Tibial nerve (tissue), 4 donors: ENCODE data around the gene C11orf97. TPM values are rescaled to one million over a fixed set of nuclear protein-coding genes. Genes with fewer than 3 reads are reported as not detected.

ENCODE experiments used
- DNase-seq, 2 donors: peaks; one replicate each; pipeline ENCODE4 v3.0.0-alpha.2; 2019; ENCODE audit warnings: low spot score in 2 of 2
- H3K27ac ChIP-seq, 4 donors: fragments of 200-600 bp; sonication (generic) in 3 of 4; one replicate each; pipeline ENCODE4 v1.5.1; 2017 to 2019; ENCODE audit warnings: mild to moderate bottlenecking in 1 of 4
- H3K27me3 ChIP-seq, 2 donors: fragments of 200-600 bp; sonication (generic) in 1 of 2; one replicate each; pipeline versions ENCODE4 v1.5.1 to v1.6.0; 2017 to 2019
- H3K36me3 ChIP-seq, 3 donors: fragments of 200-600 bp; sonication (generic); one replicate each; pipeline ENCODE4 v1.5.1; 2018 to 2019
- H3K4me1 ChIP-seq, 4 donors: fragments of 200-600 bp; sonication (generic) in 3 of 4; one replicate each; pipeline ENCODE4 v1.5.1; 2017 to 2019
- H3K4me3 ChIP-seq, 4 donors: fragments of 200-600 bp; sonication (generic) in 3 of 4; one replicate each; pipeline ENCODE4 v1.5.1; 2017 to 2019; ENCODE audit warnings: mild to moderate bottlenecking in 1 of 4, moderate library complexity in 1 of 4
- H3K9me3 ChIP-seq, 4 donors: fragments of 200-600 bp; sonication (generic) in 3 of 4; one replicate each; pipeline ENCODE4 v1.5.1; 2017 to 2019
- EP300 ChIP-seq, 2 donors: sonication (generic); formaldehyde crosslinking; IDR thresholded peaks; one replicate each; pipeline ENCODE4 v1.6.1; 2017; ENCODE audit warnings: antibody characterized with exemption in 2 of 2, mild to moderate bottlenecking in 1 of 2
- POLR2A ChIP-seq, 2 donors: fragments of 450-650 bp; IDR thresholded peaks; one replicate each; pipeline ENCODE4 v1.6.1; 2017; ENCODE audit warnings: antibody characterized with exemption in 2 of 2, mild to moderate bottlenecking in 2 of 2, moderate library complexity in 2 of 2
- WGBS, 2 donors: methylation state at CpG; one replicate each; pipeline ENCODE4 v1.1.5; 2018; 5-methylcytosine and 5-hydroxymethylcytosine counted together
- total RNA-seq, 4 donors: library from RNA; depleted of rRNA; stranded (reverse); fragments of >200 nt; gene quantifications; one replicate each; pipeline ENCODE4 v1.1.0, GENCODE V29; 2016
- TF ChIP-seq, protein P1 (sequence below), 5 experiments: fragments of 200-600 bp in 3 of 5; fragments of 450-650 bp in 2 of 5; sonication (generic) in 3 of 5; IDR thresholded peaks; one replicate each; pipeline ENCODE4 v1.5.1; 2016 to 2019; ENCODE audit warnings: antibody characterized with exemption in 5 of 5, mild to moderate bottlenecking in 3 of 5, moderate library complexity in 2 of 5

The C11orf97 gene
- total RNA-seq, 4 donors from 2014 or later = not detected

DNA sequence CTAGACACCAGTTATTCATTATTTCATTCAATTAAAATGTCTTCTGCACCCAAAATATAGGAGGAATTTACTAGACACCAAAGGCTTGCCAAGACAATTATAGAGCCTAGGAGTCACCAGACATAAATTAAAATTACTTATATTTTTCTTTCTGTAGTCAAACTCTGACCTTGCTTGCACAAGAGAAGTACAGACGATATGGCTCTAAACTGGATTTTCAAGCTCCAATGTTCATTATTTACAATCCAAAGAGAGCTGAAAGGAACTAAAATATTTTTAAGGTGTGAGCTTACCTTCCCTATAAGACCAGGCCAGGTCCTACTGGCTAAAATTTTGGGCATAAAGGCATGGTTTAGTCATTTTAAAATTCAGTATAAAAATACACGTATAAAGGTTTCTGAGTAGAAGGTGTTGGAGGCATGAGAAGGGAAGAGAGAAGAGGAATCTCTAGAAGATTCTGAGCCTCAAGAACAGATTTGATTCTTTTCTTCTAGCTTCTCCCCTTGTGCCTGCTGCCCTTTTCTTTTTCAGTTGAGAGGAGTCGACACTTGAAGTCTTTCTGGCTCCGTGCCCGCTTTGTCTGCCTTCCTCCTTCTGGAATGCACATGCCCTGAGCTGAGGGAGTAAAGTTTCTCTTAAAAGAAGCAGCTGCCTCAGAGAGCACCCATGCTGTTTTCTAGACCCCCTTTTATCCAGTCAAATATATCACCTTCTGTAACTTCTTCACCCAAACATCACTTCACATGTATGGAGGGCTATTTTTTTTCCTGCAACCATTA is 13.5 kb downstream of the C11orf97 start:
- 32 to 39% methylated on average over 5 of the region's 5 CpGs for WGBS, 2 donors
- Histone ChIP-seq H3K27me3 (no peaks in the 10 kb centered on the region), H3K4me1 (peaks cover 0 to 8% (median 0%) of the 10 kb centered on the region in 4 donors), H3K4me3 (no peak overlapping the region), H3K27ac (no peak overlapping the region), H3K9me3 (no peaks in the 10 kb centered on the region), H3K36me3 (no peaks in the 10 kb centered on the region)
- TF ChIP-seq EP300 (IDR thresholded peaks at IDR 0.05) (no peak), POLR2A (IDR thresholded peaks at IDR 0.05) (no peak)
- TF ChIP-seq, protein P1, sequence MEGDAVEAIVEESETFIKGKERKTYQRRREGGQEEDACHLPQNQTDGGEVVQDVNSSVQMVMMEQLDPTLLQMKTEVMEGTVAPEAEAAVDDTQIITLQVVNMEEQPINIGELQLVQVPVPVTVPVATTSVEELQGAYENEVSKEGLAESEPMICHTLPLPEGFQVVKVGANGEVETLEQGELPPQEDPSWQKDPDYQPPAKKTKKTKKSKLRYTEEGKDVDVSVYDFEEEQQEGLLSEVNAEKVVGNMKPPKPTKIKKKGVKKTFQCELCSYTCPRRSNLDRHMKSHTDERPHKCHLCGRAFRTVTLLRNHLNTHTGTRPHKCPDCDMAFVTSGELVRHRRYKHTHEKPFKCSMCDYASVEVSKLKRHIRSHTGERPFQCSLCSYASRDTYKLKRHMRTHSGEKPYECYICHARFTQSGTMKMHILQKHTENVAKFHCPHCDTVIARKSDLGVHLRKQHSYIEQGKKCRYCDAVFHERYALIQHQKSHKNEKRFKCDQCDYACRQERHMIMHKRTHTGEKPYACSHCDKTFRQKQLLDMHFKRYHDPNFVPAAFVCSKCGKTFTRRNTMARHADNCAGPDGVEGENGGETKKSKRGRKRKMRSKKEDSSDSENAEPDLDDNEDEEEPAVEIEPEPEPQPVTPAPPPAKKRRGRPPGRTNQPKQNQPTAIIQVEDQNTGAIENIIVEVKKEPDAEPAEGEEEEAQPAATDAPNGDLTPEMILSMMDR (IDR thresholded peaks at IDR 0.05) = no peak
- DNase-seq = peak; percentile 53 to 65

DNA sequence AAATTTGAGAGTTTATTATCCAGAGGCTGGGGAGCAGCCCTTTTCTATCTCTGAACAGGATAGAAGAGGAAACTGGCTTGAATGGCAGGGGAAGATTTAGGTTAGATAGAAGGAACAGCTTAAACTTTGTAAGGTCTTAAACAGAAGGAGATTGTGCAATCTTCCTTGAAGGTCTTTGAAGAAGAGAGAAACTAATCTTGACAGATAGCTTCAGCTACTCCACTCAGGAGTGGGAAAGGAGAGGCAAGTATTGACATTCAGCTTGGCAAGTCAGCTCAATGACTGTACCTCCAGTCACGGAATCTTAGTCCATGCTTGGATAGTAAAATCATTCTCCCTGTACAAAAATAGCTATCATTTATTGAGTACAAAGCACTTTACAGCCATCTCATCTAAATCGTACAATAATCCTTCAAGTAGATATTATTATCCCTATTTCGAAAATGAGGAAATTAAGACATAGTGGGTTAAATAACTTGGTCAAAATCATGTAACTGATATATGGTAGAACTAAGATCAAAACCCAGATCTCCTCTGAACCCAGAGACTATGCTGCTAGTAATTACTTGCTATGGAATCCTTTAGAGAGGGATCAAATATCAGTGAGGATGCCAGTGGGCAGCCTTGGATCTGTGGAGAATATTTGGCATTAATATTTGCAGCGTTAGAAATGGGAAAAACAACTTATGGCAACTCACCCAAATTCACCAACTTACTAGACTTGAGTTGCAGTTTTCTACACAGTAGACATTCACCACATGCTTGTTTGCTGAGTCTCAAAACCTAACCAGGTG is 14.6 kb downstream of the C11orf97 start:
- Histone ChIP-seq H3K4me3 (no peak overlapping the region), H3K36me3 (no peaks in the 10 kb centered on the region), H3K9me3 (no peaks in the 10 kb centered on the region), H3K27ac (no peak overlapping the region), H3K4me1 (peaks cover 0 to 8% (median 0%) of the 10 kb centered on the region in 4 donors), H3K27me3 (no peaks in the 10 kb centered on the region)
- TF ChIP-seq POLR2A (IDR thresholded peaks at IDR 0.05) (no peak), EP300 (IDR thresholded peaks at IDR 0.05) (no peak)
- TF ChIP-seq, protein P1 (IDR thresholded peaks at IDR 0.05) = no peak
- 77 to 82% methylated on average over 4 of the region's 4 CpGs for WGBS, 2 donors
- no peak for DNase-seq

DNA sequence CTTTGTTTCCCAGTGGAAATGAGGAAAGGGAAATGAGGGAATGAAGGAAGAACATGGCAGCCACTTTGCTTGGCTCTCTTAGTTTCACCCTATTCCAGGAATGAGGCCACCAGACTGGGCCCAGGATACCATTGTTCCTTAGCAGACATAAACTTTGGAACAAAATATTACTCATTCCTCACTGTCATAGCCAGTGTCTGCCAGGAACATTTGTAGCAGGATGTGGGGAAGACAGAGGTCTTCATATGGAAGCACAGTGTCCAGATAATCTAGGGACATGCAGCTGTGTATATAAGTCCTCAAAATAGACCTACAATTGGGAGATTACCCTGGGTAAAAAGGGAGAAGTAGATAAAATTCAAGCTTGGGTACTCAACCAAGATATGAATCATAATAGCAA is 16.3 kb downstream of the C11orf97 start:
- Histone ChIP-seq H3K4me1 (peaks cover 0 to 14% (median 0%) of the 10 kb centered on the region in 4 donors), H3K27ac (no peak overlapping the region), H3K4me3 (no peak overlapping the region), H3K9me3 (no peaks in the 10 kb centered on the region), H3K27me3 (no peaks in the 10 kb centered on the region), H3K36me3 (no peaks in the 10 kb centered on the region)
- no peak for DNase-seq
- TF ChIP-seq EP300 (IDR thresholded peaks at IDR 0.05) (no peak), POLR2A (IDR thresholded peaks at IDR 0.05) (no peak)
- TF ChIP-seq, protein P1 (IDR thresholded peaks at IDR 0.05) = no peak

DNA sequence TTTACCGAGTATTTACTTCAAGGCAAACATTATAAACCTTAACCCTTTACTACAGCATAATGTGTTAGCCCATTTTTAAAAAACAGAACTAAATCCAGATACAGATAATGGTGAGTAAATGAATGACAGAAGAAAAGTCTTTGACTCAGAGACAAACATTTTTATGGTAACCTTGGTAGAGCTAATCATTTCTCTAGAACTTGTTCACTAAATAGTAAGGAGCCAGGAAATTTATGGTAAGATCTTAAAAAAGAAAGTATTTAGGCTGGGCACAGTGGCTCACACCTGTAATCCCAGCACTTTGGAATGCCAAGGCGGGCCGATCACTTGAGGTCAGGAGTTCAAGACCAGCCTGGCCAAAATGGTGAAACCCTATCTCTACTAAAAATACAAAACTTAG is 19.9 kb downstream of the C11orf97 start:
- no peak for DNase-seq
- TF ChIP-seq EP300 (IDR thresholded peaks at IDR 0.05) = no peak
- TF ChIP-seq POLR2A (IDR thresholded peaks at IDR 0.05) = no peak
- TF ChIP-seq, protein P1 (IDR thresholded peaks at IDR 0.05) = no peak
- Histone ChIP-seq H3K4me1 (peaks cover 0 to 18% (median 0%) of the 10 kb centered on the region in 4 donors), H3K4me3 (no peak overlapping the region), H3K27me3 (no peaks in the 10 kb centered on the region), H3K27ac (no peak overlapping the region), H3K36me3 (no peaks in the 10 kb centered on the region), H3K9me3 (no peaks in the 10 kb centered on the region)
- WGBS, 2 donors = 89 to 94% methylated on average over 3 of the region's 3 CpGs

DNA sequence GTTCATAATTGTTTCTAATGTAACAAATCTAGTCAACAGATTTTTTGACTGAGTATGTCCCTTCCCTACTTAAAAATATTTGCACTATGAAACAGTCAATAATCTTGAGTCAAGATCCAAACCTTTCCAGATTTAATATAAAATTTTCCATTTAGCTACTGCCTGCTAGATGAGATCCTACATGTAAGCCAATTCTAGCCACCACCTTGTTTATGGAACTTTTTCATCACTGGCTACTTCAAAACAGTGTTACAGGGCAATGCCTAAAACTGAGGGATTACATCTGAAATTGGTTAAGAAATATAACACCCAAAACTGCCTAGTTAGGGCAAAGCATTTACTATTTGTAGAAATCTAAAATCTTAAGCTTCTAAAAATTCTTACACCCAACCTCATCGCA is 20.9 kb downstream of the C11orf97 start:
- Histone ChIP-seq H3K9me3 (no peaks in the 10 kb centered on the region), H3K27me3 (no peaks in the 10 kb centered on the region), H3K4me1 (peaks cover 0 to 18% (median 0%) of the 10 kb centered on the region in 4 donors), H3K27ac (no peak overlapping the region), H3K36me3 (no peaks in the 10 kb centered on the region), H3K4me3 (no peak overlapping the region)
- DNase-seq = no peak
- TF ChIP-seq EP300 (IDR thresholded peaks at IDR 0.05) (no peak), POLR2A (IDR thresholded peaks at IDR 0.05) (no peak)
- TF ChIP-seq, protein P1 (IDR thresholded peaks at IDR 0.05) = no peak
- 76 to 77% methylated on average over 1 of the region's 1 CpG for WGBS, 2 donors
